Measurements from ENCODE around the gene NFATC2. TPM values are rescaled to one million over a fixed set of nuclear protein-coding genes. Genes with fewer than 3 reads are reported as not detected.
"Not testable (repeated sequence)": the region's sequence is repeated elsewhere in the genome, so short reads cannot be mapped to it uniquely, and the experiment has no call there.

The NFATC2 gene
- total RNA-seq, 1 donor from 2014 or later = 4.8 TPM

DNA sequence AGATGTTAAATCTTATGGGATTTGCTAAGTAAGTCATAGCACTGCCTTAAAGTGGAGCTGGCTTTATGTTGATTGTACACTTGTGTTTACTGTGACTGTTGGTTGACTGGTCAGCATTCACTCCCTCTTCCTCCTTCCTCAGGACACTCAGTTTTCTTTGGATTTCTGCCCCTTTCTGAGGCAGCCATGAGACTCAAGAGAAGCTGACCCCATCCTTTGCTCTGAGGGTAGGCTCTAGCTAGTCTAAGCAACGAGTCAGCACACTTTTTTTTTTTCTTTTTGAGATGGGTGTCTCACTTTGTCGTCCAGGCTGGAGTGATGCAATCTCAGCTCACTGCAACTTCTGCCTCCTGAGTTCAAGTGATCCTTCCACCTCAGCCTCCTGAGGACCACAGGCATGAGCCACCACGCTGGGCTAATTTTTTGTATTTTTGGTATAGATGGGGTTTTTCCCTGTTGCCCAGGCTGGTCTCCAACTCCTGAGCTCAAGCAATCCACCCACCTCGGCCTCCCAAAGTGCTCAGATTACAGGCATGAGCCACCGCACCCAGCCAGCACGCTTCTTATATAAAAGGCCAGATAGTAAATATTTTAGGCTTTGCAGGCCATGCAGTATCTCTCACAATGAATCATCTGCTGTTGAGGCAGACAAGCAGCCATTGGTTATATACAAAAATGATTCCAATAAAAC, 191.4 kb downstream of the NFATC2 start:
- DNase-seq = no peak

DNA sequence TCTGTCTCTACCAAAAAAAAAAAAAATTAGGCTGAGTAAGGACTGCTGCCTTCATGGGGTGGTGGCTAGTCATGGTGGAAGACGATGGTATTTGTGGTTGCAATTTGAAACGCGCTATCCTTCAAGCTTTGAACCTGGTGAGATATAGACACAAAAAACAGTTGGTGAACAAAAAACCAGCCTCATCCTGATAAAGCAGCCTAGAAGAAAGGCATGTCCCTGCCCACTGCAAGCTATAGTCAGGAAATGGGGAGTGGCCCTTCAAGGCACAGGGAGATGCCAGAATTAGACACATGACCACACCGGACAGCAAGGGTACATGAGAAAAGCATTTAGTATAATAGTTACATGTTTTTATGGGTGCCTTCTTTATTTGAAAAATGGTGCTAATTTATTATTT, 193.6 kb downstream of the NFATC2 start:
- DNase-seq = no peak

DNA sequence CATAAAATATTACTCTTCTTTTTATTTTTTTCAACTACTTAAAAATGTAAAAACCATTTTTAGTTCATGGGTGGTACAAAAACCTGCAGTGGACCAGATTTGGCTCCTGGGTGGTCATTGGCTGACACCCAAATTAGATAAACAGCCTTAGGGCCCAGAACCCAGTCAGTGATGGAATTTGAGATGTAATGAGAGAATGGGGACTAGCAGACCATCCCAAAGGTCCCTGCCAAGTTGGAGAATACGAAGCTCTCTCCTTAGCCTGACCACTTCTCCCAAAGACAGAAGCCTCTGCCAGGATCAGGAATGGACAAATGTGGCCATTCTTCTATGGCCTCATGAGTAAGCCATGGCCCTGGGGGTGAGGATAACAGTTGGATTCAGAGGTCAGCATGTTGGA, 194.7 kb downstream of the NFATC2 start:
- no peak for DNase-seq

DNA sequence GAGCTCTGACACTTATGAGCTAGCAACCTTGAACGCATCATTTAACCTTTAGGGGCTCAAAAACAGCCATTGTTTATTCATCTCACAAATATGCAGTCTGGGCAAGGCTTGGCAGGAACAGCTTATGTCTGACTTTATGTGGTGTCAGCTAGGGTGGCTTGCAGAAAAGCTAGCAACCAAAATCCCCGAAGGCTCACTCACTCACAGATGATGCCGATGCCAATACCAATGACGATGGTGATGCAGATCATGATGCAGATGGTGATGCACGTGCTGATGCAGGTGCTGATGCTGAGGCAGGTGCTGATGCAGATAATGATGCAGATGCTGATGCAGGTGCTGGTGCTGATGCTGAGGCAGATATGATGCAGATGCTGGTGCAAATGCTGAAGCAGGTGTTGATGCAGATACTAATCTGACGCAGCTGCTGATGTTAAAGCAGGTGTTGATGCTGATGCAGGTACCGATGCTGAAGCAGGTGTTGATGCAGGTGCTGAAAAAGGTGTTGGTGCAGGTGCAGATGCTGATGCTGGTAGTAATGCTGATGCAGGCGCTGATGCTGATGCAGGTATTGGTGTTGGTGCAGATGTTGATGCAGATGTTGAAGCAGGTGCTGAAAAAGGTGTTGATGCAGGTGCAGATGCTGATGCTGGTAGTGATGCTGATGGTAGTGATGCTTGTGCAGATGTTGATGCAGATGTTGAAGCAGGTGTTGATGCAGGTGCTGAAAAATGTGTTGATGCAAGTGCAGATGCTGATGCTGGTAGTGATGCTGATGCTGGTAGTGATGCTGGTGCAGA, 195.6 kb downstream of the NFATC2 start:
- DNase-seq = no peak

DNA sequence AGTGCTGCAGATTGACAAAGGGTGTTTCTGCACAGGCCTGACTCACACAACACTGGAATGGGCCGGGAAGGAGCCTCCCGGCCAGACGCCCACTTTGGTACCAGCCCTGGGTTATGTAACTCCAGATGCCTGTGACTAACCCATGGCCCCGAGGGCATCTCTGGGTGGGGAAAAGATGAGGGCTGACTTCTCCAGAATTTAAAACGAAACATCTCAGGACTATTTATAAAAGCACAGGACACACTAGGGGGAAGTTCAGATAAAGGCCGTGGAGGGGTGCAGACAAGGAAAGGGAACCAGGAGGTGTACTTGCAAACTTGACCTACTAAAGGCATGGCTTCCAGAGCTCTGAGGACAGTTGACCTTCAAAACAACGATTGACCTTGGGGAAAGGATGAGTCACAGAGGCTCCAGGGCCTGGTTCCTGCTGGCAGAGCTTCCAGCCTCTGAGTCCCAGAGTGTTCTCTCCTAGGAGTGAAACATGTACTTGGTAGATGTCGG, 196.9 kb downstream of the NFATC2 start:
- peak; percentile 52 for DNase-seq

DNA sequence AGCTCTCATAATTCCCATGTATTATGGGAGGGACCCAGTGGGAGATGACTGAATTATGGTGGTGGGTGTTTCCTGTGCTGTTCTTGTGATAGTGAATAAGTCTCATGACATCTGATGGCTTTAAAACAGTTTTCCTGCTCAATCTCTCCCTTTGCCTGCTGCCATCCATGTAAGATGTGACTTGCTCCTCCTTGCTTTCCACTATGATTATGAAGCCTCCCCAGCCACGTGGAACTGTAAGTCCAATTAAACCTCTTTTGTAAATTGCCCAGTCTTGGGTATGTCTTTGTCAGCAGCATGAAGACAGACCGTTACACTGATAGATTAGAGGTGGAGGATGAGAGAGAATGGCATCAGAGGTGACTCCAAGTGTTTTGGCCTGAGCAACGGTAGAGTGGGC, 198.7 kb downstream of the NFATC2 start:
- DNase-seq = not testable (repeated sequence)

DNA sequence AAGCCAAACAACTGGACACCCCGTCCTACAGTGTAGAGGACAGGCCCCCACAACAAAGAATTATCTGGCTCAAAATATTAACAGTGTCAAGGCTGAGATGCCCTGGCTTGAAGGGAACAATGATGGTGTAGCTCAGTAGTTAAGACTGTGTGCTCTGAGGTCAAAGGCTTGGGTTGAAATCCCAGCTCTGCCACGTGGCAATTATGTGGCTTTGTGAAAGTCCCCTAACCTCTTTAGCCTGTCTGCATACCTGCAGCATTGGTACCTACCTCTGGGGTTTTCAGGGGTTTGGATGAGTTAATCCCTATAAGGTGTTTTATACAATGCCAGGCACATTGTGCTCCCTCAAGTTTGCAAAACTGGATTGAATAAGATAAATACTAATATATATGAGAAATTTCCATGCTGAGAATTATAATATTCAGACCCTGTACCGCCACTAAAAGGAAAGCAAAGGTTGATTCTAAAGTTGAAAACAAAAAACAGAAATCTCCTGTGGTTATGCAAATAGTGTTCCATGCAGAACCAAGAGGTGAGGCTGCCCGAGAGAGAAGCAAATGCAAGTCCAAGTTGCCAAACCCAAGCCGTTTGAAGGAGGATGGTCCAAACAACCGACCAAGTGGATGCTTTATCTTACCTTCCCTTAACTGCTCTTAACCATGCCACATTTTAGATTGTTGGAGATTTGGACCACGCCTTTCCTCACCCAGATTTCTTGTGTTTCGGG, 199.8 kb downstream of the NFATC2 start:
- DNase-seq = no peak

- DNase-seq = no peak
Measured at GRCh38 chr20:51341581-51341980, 200.9 kb downstream of the NFATC2 start.

- DNase-seq = no peak
Measured at GRCh38 chr20:51340451-51340840, 202.1 kb downstream of the NFATC2 start.

DNA sequence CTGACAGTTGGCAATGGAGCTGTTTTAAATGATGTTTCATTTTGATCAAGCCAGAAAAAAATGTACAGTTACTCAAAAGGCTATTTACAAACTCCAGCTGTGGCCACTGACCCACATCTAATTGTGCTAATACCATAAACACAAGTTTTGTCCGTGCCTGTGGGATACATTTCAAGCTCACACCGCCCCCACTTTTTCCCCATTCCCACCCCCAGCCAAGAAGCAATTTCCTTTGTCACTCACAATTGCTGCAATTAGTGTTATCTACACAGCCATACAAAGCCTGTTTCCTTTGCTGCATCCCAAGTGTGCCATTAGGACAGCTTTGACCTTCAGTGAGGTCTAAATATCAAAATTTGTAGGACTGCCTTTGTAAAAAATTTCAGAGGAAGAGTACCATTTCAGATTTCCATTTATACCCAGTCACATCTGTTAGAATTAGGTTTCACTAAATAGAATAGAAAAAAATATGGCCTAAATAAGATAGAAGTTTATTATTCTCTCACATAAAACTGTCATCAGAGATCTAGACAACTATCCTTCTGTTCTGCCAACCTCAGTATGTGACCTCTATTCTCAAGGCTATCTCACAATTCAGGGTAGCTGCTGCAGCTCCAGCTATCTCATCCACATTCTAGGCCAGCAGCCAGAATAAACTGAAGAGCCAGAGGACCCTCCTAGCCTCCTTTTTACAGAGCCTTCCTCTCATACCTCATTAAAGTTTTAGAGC, 202.6 kb downstream of the NFATC2 start:
- DNase-seq = peak; percentile 83

- no peak for DNase-seq
Measured at GRCh38 chr20:51338692-51339440, 203.7 kb downstream of the NFATC2 start.

GRCh38 chr20:51337126-51337805, 205.3 kb downstream of the NFATC2 start:
- no peak for DNase-seq

Other genes with a start within 250 kb of the NFATC2 start
- 39.7 and 53.3 TPM in 2 replicates for gene ATP9A, start 225.7 kb upstream of the NFATC2 start, total RNA-seq

Data from dermis blood vessel endothelial cell (primary cell).